ENCODE data around the gene SMPD1.

Gene SMPD1

DNA sequence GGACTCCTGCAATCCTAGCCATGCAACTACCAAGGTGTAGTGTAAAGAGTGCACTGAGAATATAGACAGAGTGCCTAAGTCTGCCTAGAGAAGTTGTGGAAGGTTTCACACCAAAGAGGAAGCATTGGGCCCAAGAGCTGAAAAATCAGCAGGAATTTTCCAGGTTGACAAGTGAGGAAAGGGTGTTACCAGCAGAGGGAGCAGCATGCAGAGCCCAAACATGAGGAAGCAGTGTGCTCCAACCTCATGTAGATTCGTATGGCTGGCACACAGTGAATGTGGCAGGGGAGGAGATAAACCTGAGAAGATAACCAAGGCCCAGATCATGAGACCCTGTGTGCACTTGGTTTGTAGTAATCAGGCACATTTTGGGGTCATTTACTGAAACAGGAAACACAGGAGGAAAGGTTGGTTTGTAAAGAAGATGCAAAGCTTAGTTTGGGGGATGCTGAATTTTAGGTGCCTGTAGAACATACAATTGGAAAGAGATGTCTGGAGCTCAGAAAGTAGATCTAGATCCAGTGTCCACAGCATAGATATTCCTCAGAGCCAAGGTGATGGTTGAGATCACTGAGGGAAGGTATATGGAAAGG lies 48.8 kb downstream of the SMPD1 start:
- Histone ChIP-seq H3K4me1 (no peaks in the 10 kb centered on the region), H3K36me3 (no peaks in the 10 kb centered on the region), H3K9me3 (no peaks in the 10 kb centered on the region), H3K4me3 (ENCODE audit: low read depth, low read length) (no peak overlapping the region), H3K27me3 (no peaks in the 10 kb centered on the region)
- peak; percentile 53 for DNase-seq
- TF ChIP-seq, protein P1, sequence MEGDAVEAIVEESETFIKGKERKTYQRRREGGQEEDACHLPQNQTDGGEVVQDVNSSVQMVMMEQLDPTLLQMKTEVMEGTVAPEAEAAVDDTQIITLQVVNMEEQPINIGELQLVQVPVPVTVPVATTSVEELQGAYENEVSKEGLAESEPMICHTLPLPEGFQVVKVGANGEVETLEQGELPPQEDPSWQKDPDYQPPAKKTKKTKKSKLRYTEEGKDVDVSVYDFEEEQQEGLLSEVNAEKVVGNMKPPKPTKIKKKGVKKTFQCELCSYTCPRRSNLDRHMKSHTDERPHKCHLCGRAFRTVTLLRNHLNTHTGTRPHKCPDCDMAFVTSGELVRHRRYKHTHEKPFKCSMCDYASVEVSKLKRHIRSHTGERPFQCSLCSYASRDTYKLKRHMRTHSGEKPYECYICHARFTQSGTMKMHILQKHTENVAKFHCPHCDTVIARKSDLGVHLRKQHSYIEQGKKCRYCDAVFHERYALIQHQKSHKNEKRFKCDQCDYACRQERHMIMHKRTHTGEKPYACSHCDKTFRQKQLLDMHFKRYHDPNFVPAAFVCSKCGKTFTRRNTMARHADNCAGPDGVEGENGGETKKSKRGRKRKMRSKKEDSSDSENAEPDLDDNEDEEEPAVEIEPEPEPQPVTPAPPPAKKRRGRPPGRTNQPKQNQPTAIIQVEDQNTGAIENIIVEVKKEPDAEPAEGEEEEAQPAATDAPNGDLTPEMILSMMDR (IDR thresholded peaks at IDR 0.05; ENCODE audit: low read depth, low read length), result peak; percentile 72

DNA sequence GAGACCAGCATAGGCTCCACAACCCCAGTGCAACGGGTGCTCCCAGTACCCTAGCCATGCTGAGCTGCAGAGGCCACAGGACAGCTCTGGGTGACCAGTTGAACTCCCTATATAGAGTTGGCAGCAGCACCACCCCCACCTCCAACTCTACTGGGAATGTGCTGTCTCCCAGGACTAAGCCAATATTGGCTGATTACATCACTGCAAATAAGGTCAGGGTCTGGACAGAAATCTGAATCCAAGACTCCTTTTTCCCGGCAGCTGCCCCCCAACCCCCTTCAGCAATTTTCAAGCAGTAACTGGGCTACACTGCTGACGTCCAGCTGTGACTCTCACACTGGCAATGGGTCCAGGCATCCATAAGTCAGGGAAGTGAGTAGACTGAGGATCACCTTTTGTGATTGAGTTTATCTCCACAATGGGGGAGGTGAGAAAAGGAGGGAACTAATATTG lies 50.7 kb downstream of the SMPD1 start, which contains the start of gene HPX:
HPX (minus strand) TSS at position 82 of the 453 bp plus-strand sequence; CDS start at position 58, 24 bp downstream.
- H3K4me1 ChIP-seq, result no peaks in the 10 kb centered on the region
- H3K36me3 ChIP-seq, result no peaks in the 10 kb centered on the region
- H3K9me3 ChIP-seq, result no peaks in the 10 kb centered on the region
- H3K27me3 ChIP-seq, result no peaks in the 10 kb centered on the region
- TF ChIP-seq, protein P1 (IDR thresholded peaks at IDR 0.05; ENCODE audit: low read depth, low read length), result no peak
- H3K4me3 ChIP-seq (ENCODE audit: low read depth, low read length), result no peak within 1 kb of the TSS
- no peak for DNase-seq

DNA sequence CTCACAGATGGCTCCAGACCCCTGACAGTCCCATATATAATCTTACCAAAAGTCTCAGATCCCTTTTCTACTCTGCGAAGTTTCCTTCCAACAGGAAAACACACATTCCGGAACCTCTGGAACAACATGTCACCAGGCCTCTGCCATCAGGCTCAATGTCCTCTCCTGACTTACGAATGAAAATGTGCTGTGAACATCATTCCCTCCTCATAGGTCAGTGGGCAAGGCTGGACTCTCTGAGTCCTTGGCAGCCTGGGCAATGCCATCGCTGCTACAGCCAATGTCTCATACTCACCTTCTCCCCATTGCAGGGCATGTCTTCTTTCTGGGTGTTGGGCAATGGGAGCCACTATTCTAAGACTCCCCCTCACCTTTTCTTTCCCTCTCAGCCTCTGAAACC lies 52.2 kb downstream of the SMPD1 start:
- H3K4me1 ChIP-seq, result no peaks in the 10 kb centered on the region
- H3K4me3 ChIP-seq (ENCODE audit: low read depth, low read length), result no peak overlapping the region
- TF ChIP-seq, protein P1 (IDR thresholded peaks at IDR 0.05; ENCODE audit: low read depth, low read length), result no peak
- DNase-seq, result no peak
- H3K36me3 ChIP-seq, result no peaks in the 10 kb centered on the region
- no peaks in the 10 kb centered on the region for H3K9me3 ChIP-seq
- no peaks in the 10 kb centered on the region for H3K27me3 ChIP-seq

DNA sequence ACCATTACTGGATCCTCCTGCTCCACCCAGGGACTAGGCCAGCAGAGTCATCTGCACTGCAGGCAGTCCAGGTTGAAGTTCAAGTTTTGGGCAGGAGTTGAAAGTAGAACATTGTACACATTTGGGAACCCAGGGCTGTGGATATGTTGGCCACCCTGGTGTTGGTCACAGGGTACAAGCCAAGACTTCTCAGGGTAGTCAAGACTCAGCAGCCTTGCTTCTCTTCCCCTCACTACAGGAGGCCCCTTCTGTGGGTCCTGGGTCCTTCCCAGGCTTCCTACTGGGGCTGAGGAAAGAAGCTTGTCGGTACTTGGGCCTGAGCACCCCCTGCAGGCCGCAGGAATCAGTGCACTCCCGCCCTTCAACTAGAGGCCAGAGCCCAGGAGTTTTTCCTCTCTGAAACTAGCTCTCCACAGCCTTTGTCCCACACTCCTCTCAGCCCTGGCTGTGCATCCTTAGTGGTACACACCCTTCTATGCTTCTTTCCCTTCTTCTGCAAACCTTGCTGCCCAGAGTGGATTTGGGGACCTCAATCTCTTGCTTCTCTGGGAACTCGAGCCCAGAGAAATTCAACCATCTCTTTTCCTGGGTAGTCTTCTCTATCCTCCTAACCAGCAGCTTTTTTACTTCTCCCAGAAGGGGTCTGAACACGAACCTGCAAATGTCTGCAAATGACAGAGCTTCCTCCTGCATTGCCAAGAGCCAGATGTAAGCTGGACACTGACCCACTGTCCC lies 53.2 kb downstream of the SMPD1 start:
- no peaks in the 10 kb centered on the region for H3K36me3 ChIP-seq
- H3K27me3 ChIP-seq, result no peaks in the 10 kb centered on the region
- DNase-seq, result peak; percentile 38
- H3K9me3 ChIP-seq, result no peaks in the 10 kb centered on the region
- TF ChIP-seq, protein P1 (IDR thresholded peaks at IDR 0.05; ENCODE audit: low read depth, low read length), result peak; percentile 62
- no peak overlapping the region for H3K4me3 ChIP-seq (ENCODE audit: low read depth, low read length)
- no peaks in the 10 kb centered on the region for H3K4me1 ChIP-seq
